Stimulated activated naive CD8-positive, alpha-beta T cell treated with anti-CD3 and anti-CD28 coated beads, Interleukin-15, amount 100 ng/mL, for 72 hours (primary cell): ENCODE data around the gene PHLDB1.

ENCODE experiments used
- ATAC-seq: fragments of 150-1000 bp; cut with Tn5 transposase; 2 replicates; pipeline ENCODE4 v1.10.0; 2021; ENCODE audit warnings: mild to moderate bottlenecking, moderate library complexity
- DNase-seq, 2 donors: peaks; one replicate each; pipeline ENCODE4 v3.0.0; 2021 to 2022
- H3K27ac Mint-ChIP-seq, 2 donors: one replicate each; pipeline ENCODE4 v1.8.0; 2022; ENCODE audit warnings: mild to moderate bottlenecking in 2 of 2, mixed read lengths in 2 of 2, moderate library complexity in 2 of 2
- H3K27me3 Mint-ChIP-seq: one replicate; pipeline ENCODE4 v1.8.0; 2022; ENCODE audit warnings: mixed read lengths
- H3K4me1 Mint-ChIP-seq: one replicate; pipeline ENCODE4 v1.8.0; 2022; ENCODE audit warnings: mild to moderate bottlenecking, mixed read lengths
- H3K4me3 Mint-ChIP-seq, 2 donors: one replicate each; pipeline ENCODE4 v1.8.0; 2022; ENCODE audit warnings: mild to moderate bottlenecking in 2 of 2, mixed read lengths in 2 of 2, moderate library complexity in 1 of 2
- H3K9me3 Mint-ChIP-seq, 2 donors: one replicate each; pipeline ENCODE4 v1.8.0; 2022; ENCODE audit warnings: mixed read lengths in 2 of 2

Gene PHLDB1

GRCh38 chr11:118612378-118612777 lies 5.0 kb downstream of the PHLDB1 start:
- peaks cover 25% of the 10 kb centered on the region for H3K27me3 Mint-ChIP-seq
- H3K4me3 Mint-ChIP-seq: no peak overlapping the region
- ATAC-seq (no peak), DNase-seq (no peak)
- H3K9me3 Mint-ChIP-seq: no peaks in the 10 kb centered on the region
- H3K4me1 Mint-ChIP-seq: peaks cover 27% of the 10 kb centered on the region
- H3K27ac Mint-ChIP-seq: no peak overlapping the region

DNA sequence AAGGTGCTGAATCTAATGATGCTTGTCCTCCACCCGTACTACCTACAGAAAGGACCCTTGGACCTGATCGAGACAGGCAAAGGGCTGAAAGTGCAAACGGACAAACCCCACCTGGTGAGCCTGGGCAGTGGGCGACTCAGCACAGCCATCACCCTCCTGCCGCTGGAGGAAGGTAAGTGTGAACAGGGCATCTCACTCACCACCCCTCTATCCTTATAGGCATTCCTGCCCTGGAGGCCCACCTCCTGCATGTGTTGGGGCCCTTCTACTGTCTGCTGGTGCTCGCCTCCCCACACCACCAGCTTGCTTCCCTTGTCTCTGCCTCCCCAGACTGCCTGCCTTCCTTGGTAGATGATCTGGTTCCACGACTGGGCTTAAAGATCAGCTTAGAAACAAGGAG lies 7.1 kb downstream of the PHLDB1 start:
- H3K27me3 Mint-ChIP-seq: peaks cover 18% of the 10 kb centered on the region
- H3K9me3 Mint-ChIP-seq: no peaks in the 10 kb centered on the region
- H3K4me1 Mint-ChIP-seq: peaks cover 19% of the 10 kb centered on the region
- H3K4me3 Mint-ChIP-seq: no peak overlapping the region
- H3K27ac Mint-ChIP-seq: no peak overlapping the region
- DNase-seq: no peak
- no peak for ATAC-seq

- DNase-seq (no peak), ATAC-seq (no peak)
- Mint-ChIP-seq H3K4me1 (peaks cover 17% of the 10 kb centered on the region), H3K27ac (no peak overlapping the region), H3K4me3 (no peak overlapping the region), H3K9me3 (no peaks in the 10 kb centered on the region), H3K27me3 (peaks cover 18% of the 10 kb centered on the region)
These were observed 8.0 kb downstream of the PHLDB1 start for GRCh38 chr11:118615282-118615975.

- H3K27ac Mint-ChIP-seq: no peak overlapping the region
- no peaks in the 10 kb centered on the region for H3K9me3 Mint-ChIP-seq
- peaks cover 21% of the 10 kb centered on the region for H3K4me1 Mint-ChIP-seq
- H3K4me3 Mint-ChIP-seq: no peak overlapping the region
- peaks cover 24% of the 10 kb centered on the region for H3K27me3 Mint-ChIP-seq
- DNase-seq (no peak), ATAC-seq (no peak)
These were observed 8.6 kb downstream of the PHLDB1 start for GRCh38 chr11:118615976-118616371.

- Mint-ChIP-seq H3K9me3 (no peaks in the 10 kb centered on the region), H3K4me1 (peaks cover 18% of the 10 kb centered on the region), H3K4me3 (no peak overlapping the region), H3K27me3 (peaks cover 27% of the 10 kb centered on the region), H3K27ac (no peak overlapping the region)
- no peak for ATAC-seq
- no peak for DNase-seq
These were observed 10.9 kb downstream of the PHLDB1 start for GRCh38 chr11:118618115-118618990.

DNA sequence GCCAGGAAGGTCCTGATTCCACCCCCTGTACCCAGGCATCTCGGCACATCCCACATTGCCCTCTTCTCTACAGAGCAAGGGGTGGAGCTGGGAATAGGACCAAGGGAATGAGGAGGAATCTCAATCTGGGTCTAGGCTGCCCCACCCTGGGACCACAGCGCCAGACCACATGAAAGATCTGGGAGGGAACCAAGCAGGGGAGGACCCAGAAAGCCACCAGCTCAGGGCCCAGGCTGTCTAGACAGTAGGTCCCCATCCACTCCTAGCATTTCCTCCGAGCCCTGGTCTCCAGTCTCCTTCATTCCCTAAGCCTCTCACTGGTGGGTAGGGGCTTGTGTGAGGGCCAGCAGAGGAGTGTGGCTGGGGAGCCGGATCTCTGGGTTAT lies 11.6 kb downstream of the PHLDB1 start:
- DNase-seq (no peak), ATAC-seq (no peak)
- H3K27me3 Mint-ChIP-seq: peaks cover 27% of the 10 kb centered on the region
- H3K4me1 Mint-ChIP-seq: peaks cover 18% of the 10 kb centered on the region
- no peak overlapping the region for H3K27ac Mint-ChIP-seq
- H3K9me3 Mint-ChIP-seq: no peaks in the 10 kb centered on the region
- H3K4me3 Mint-ChIP-seq: no peak overlapping the region

DNA sequence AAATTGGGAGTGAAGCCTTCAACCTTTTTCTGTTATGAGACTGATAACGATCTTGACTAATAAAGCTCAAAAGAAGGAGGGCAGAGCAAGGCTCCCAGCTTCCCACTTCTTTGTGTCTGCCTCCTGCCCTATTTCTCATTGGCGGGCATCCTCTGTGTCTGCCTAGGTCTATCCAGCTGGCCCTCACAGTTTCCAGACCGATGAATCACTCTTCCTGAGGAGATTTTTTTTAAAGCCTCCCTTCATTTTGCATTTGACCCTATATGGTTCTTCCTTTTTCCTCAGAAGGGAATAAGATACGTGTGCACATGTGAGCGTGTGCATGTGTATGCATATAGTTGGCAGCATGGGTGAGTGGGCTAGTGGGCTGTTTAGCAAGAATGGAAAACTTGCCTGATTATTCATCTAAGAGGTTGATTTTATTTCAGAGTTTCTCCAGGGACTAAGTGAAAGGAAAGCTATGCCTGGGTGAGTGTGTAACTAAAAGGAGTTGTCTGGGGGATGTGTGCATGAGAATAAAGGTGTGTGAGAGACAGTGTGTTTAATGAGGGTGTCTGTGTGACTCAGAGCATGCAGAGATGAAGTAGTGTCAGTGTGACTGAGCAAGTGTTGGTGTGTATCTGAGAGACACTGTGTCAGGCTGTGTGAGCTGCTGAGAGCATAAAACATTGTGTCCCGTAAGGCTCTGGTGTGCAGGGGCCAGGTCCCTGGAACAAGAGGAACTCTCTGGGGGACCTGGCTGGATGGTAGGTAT lies 12.2 kb downstream of the PHLDB1 start:
- no peak for ATAC-seq
- peaks cover 27% of the 10 kb centered on the region for H3K27me3 Mint-ChIP-seq
- H3K4me3 Mint-ChIP-seq: no peak overlapping the region

GRCh38 chr11:118620529-118621070 lies 13.2 kb downstream of the PHLDB1 start:
- H3K9me3 Mint-ChIP-seq: no peaks in the 10 kb centered on the region
- ATAC-seq: no peak
- peaks cover 27% of the 10 kb centered on the region for H3K27me3 Mint-ChIP-seq
- peak overlapping the region; percentile 62 to 72 for H3K4me3 Mint-ChIP-seq
- DNase-seq: no peak
- H3K27ac Mint-ChIP-seq: peak overlapping the region in 1 of 2 donors; percentile 18
- H3K4me1 Mint-ChIP-seq: peaks cover 18% of the 10 kb centered on the region

More for the DNA sequence above, 12.2 kb downstream of the PHLDB1 start:
- Mint-ChIP-seq H3K4me1 (peaks cover 18% of the 10 kb centered on the region), H3K27ac (no peak overlapping the region), H3K9me3 (no peaks in the 10 kb centered on the region)
- DNase-seq: no peak

DNA sequence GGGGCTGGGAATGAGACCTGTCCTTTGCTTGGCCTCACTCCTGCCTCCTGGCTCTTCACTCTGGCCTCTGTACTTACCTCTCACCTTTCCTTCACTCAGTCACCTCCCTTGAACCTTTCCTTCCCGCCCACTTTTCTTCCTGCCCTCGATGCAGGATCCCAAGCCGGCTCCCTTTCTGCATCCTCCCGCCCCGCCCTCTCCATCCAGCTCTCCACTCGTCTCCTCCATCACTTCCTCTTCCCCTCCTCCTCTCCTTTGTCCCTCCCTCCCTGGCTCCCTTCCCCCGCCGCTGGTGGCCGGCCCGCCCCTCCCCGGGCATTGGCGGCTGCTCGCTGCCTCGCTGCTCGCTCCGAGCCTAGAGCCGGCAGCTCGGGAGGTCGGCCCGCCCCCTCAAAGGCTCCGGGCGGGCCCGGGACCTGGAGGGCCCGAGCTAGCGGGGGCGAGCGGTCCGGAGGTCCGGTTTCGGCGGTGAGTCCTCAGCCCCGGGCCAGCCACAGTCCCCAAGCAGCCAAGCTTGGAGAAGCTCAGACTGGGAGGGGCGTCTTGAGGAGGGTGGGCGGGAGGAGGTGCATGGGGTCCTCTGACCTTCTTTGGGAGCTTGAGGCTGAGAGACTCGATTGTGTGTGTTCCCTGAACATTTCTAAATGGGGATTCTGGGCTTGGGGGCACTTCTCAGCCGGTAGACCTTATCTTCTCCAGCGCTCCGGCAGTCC lies 13.8 kb downstream of the PHLDB1 start:
- H3K4me1 Mint-ChIP-seq: peaks cover 18% of the 10 kb centered on the region
- H3K27me3 Mint-ChIP-seq: peaks cover 27% of the 10 kb centered on the region
- peak overlapping the region; percentile 62 to 72 for H3K4me3 Mint-ChIP-seq
- peak overlapping the region in 1 of 2 donors; percentile 34 for H3K27ac Mint-ChIP-seq
- ATAC-seq: peak; percentile 52
- DNase-seq: no peak
- no peaks in the 10 kb centered on the region for H3K9me3 Mint-ChIP-seq

DNA sequence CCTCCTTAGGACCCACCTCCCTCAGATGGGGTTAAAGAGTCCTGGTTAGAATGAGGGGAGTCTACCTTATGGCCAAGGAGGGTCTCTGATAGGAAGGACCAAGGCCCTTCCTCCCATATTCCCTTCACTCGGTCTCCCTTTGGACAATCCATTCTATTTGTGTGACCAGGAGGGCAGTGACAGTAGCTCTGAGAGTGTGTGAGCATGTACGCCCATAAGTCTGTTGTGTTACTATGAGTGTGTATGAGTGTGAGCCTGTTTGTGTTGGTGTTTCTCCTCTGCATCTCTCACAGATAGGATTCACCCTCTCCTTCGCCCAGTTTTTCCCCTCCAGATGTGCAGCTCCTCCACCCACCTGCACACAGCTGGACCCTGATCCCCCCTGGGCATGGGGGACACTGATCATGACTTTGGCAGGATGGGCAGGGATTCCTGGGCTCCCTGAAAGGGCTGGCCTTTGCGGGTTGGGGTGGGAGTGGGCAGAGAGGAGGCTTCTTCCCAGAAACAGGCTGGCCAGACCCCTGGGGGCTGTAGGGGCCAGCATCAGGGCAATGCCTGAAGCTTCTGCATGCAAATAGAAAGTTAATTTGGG lies 14.5 kb downstream of the PHLDB1 start:
- Mint-ChIP-seq H3K9me3 (no peaks in the 10 kb centered on the region), H3K27ac (peak overlapping the region in 1 of 2 donors; percentile 34), H3K27me3 (peaks cover 27% of the 10 kb centered on the region), H3K4me3 (peak overlapping the region; percentile 28 to 72), H3K4me1 (peaks cover 18% of the 10 kb centered on the region)
- DNase-seq (no peak), ATAC-seq (no peak)

DNA sequence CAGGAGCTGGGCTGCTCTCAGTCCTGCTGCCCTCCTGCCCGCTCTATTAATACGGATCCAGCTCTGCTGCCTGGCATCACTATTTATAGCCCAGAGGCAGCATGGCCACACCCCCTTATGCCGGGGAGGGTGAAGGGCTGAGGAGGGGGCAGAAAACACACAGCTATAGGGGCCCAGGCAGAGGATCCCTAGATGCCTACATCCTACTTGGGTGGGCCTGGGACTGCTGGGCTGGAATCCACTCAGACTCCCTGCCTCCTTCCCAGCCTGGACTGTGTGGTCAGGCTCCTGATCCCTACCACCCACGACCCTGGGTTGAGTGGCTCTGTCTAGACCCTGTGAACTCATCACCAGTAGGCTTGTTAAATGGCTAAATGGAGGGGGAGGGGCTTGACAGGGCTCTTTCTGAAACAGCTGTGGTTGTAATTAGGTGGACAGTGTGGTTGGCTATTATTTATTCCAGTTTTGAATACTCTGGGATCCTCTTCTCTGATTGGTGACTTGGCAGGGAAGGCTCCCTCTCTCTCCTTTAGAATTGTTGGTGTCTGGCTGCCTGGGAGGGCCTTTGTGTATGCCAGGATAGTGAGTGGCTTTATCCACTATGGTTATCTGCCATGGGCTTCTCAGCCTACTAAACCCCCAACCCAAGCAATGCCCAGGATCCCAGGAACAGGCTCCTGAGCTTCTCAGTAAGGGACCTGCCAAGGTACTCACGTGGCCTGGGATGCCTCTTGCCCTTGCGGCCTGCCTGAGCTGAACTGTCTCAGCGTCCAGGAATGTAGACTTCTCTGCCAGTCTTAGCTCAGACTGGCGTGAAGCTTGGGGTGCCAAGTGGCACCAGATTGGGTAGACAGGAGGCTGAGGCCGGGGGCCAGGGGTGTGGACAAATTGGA lies 15.2 kb downstream of the PHLDB1 start:
- peaks cover 27% of the 10 kb centered on the region for H3K27me3 Mint-ChIP-seq
- H3K27ac Mint-ChIP-seq: peak overlapping the region in 1 of 2 donors; percentile 23
- H3K9me3 Mint-ChIP-seq: no peaks in the 10 kb centered on the region
- ATAC-seq: no peak
- H3K4me3 Mint-ChIP-seq: no peak overlapping the region
- H3K4me1 Mint-ChIP-seq: peaks cover 18% of the 10 kb centered on the region
- no peak for DNase-seq

- H3K9me3 Mint-ChIP-seq: no peaks in the 10 kb centered on the region
- peaks cover 18% of the 10 kb centered on the region for H3K4me1 Mint-ChIP-seq
- no peak overlapping the region for H3K27ac Mint-ChIP-seq
- no peak overlapping the region for H3K4me3 Mint-ChIP-seq
- peaks cover 27% of the 10 kb centered on the region for H3K27me3 Mint-ChIP-seq
- DNase-seq (no peak), ATAC-seq (no peak)
These were observed 15.8 kb downstream of the PHLDB1 start for GRCh38 chr11:118623269-118623655.

- Mint-ChIP-seq H3K9me3 (no peaks in the 10 kb centered on the region), H3K27me3 (peaks cover 17% of the 10 kb centered on the region), H3K27ac (no peak overlapping the region), H3K4me3 (no peak overlapping the region), H3K4me1 (peaks cover 10% of the 10 kb centered on the region)
- ATAC-seq (no peak), DNase-seq (no peak)
These were observed 17.7 kb downstream of the PHLDB1 start for GRCh38 chr11:118625036-118625690.
